Left cardiac atrium (tissue), 4 donors: ENCODE measurements around the gene SCUBE1. TPM values are rescaled to one million over a fixed set of nuclear protein-coding genes. Genes with fewer than 3 reads are reported as not detected.

Source experiments
- ATAC-seq, 2 donors: fragments of 200-7000 bp; cut with Tn5 transposase; one replicate each; pipeline ENCODE4 v1.9.1; 2020; ENCODE audit warnings: mild to moderate bottlenecking in 2 of 2, moderate library complexity in 2 of 2
- DNase-seq: peaks from one replicate; pipeline ENCODE4 v3.0.0-alpha.2; 2020
- intact Hi-C, 2 donors: fragments of 100-400 bp; cut with DNase I; formaldehyde crosslinking; loops; one replicate each; pipeline versions ENCODE4 v1.14.1 to v1.15.1; 2022 to 2023
- total RNA-seq, 2 donors: library from RNA; stranded (reverse); fragmentation: NEBNext Ultra II Directional; extraction: Animal tissue kit (Norgen Biotek cat#: 25700); gene quantifications; one replicate each; pipeline ENCODE4 v1.2.1, GENCODE V29; 2021
- donor health status: DM: no; HTN: yes; CAD: no.
- donor health status: DM: no; HTN: yes; CAD: no; lungs with severe emphysema.
- donor health status: DM: yes; HTN: yes; CAD: no.
- donor health status: Dilated cardiomyopathy.

Gene SCUBE1
- total RNA-seq, 2 donors from 2014 or later: 0.97 to 3.3 TPM

GRCh38 chr22:43272869-43273318 lies 70.3 kb downstream of the SCUBE1 start:
- ATAC-seq (peak; percentile 20 to 36), DNase-seq (no peak)
- intact Hi-C loops: loop anchor here (2.0 to 5.0 kb wide), 2 partner anchors 112 to 114 kb away; no protein-coding TSS in a partner anchor

- no peak for DNase-seq
- no peak for ATAC-seq
- intact Hi-C loops: loop anchor here (2.0 to 5.0 kb wide), 2 partner anchors 112 to 115 kb away; no protein-coding TSS in a partner anchor
Observed at GRCh38 chr22:43272301-43272700, 70.9 kb downstream of the SCUBE1 start.

GRCh38 chr22:43270949-43271348 lies 72.2 kb downstream of the SCUBE1 start:
- intact Hi-C loops: loop anchor here in 1 of 2 donors (5.0 kb wide), 1 partner anchor 116 kb away; no protein-coding TSS in a partner anchor
- ATAC-seq (no peak), DNase-seq (no peak)

GRCh38 chr22:43270314-43270908 lies 72.8 kb downstream of the SCUBE1 start:
- ATAC-seq (no peak), DNase-seq (no peak)
- intact Hi-C loops: loop anchor here in 1 of 2 donors (5.0 kb wide), 1 partner anchor 117 kb away; no protein-coding TSS in a partner anchor

- intact Hi-C loops: loop anchor here in 1 of 2 donors (5.0 kb wide), 1 partner anchor 118 kb away; no protein-coding TSS in a partner anchor
- no peak for ATAC-seq
Observed at GRCh38 chr22:43269646-43270045, 73.5 kb downstream of the SCUBE1 start.

GRCh38 chr22:43269246-43269645 lies 73.9 kb downstream of the SCUBE1 start:
- no peak for ATAC-seq
- DNase-seq: no peak
- intact Hi-C loops: no loop called here

More at GRCh38 chr22:43269646-43270045, 73.5 kb downstream of the SCUBE1 start:
- DNase-seq: no peak

- intact Hi-C loops: no loop called here
- ATAC-seq (no peak), DNase-seq (no peak)
Observed at GRCh38 chr22:43267981-43268660, 75.1 kb downstream of the SCUBE1 start.

GRCh38 chr22:43267332-43267980 lies 75.7 kb downstream of the SCUBE1 start:
- no peak for DNase-seq
- intact Hi-C loops: no loop called here
- ATAC-seq: no peak

GRCh38 chr22:43266076-43266475 lies 77.1 kb downstream of the SCUBE1 start:
- intact Hi-C loops: no loop called here
- ATAC-seq: no peak
- no peak for DNase-seq

- peak; percentile 77 for DNase-seq
- intact Hi-C loops: no loop called here
- ATAC-seq: peak; percentile 59 to 74
Observed at GRCh38 chr22:43263645-43264514, 79.3 kb downstream of the SCUBE1 start.

- DNase-seq: peak; percentile 40
- ATAC-seq: peak; percentile 32 to 68
- intact Hi-C loops: no loop called here
Observed at GRCh38 chr22:43262990-43263644, 80.1 kb downstream of the SCUBE1 start.

- no peak for DNase-seq
- intact Hi-C loops: no loop called here
- ATAC-seq: no peak
Observed at GRCh38 chr22:43260331-43261231, 82.6 kb downstream of the SCUBE1 start.

- no peak for ATAC-seq
- intact Hi-C loops: no loop called here
Observed at GRCh38 chr22:43257961-43258360, 85.2 kb downstream of the SCUBE1 start.

GRCh38 chr22:43257549-43257948 lies 85.6 kb downstream of the SCUBE1 start:
- intact Hi-C loops: no loop called here
- peak in 1 of 2 donors; percentile 19 for ATAC-seq

More at GRCh38 chr22:43257961-43258360, 85.2 kb downstream of the SCUBE1 start:
- no peak for DNase-seq

GRCh38 chr22:43256976-43257545 lies 86.1 kb downstream of the SCUBE1 start:
- no peak for DNase-seq
- intact Hi-C loops: no loop called here
- ATAC-seq: no peak

More at GRCh38 chr22:43257549-43257948, 85.6 kb downstream of the SCUBE1 start:
- no peak for DNase-seq

GRCh38 chr22:43256569-43256968 lies 86.6 kb downstream of the SCUBE1 start:
- DNase-seq: no peak
- intact Hi-C loops: no loop called here
- no peak for ATAC-seq

GRCh38 chr22:43255299-43255698 lies 87.9 kb downstream of the SCUBE1 start:
- intact Hi-C loops: no loop called here
- DNase-seq (no peak), ATAC-seq (no peak)
